K562 (cell line): Measurements from ENCODE around the gene UBE3B. TPM values are rescaled to one million over a fixed set of nuclear protein-coding genes. Genes with fewer than 3 reads are reported as not detected.
A peak's percentile ranks its signal among the peaks of the same experiment; 100 is the strongest.

Experiments
- ASH1L ChIP-seq: fragments of 450-650 bp; IDR thresholded peaks from 2 replicates; pipeline ENCODE4 v1.6.1; 2018; ENCODE audit warnings: borderline replicate concordance, mild to moderate bottlenecking, low read depth; ENCODE audit not compliant: partially characterized antibody
- CHAMP1 ChIP-seq: fragments of 450-650 bp; IDR thresholded peaks from 2 replicates; pipeline ENCODE4 v1.6.1; 2016; ENCODE audit warnings: mild to moderate bottlenecking
- DPF2 ChIP-seq: fragments of 450-650 bp; IDR thresholded peaks from 2 replicates; pipeline ENCODE4 v1.6.1; 2016
- MXD1 ChIP-seq: fragments of 250-450 bp; sonication (Bioruptor Pico); IDR thresholded peaks from 2 replicates; pipeline ENCODE4 v1.8.0; 2021; ENCODE audit warnings: borderline replicate concordance, mild to moderate bottlenecking, moderate library complexity; ENCODE audit not compliant: poor library complexity, severe bottlenecking
- TRIM25 ChIP-seq: fragments of 450-650 bp; IDR thresholded peaks from 2 replicates; pipeline ENCODE4 v1.7.0; 2016; ENCODE audit warnings: borderline replicate concordance
- ZBTB49 ChIP-seq: sonication (generic); formaldehyde crosslinking; IDR thresholded peaks from 2 replicates; pipeline ENCODE4 v1.8.0; 2022; ENCODE audit warnings: missing genetic modification reagents, mild to moderate bottlenecking, borderline replicate concordance
- ZNF407 ChIP-seq: fragments of 450-650 bp; IDR thresholded peaks from 2 replicates; pipeline ENCODE4 v1.6.1; 2016; ENCODE audit warnings: low read depth
- ZNF444 ChIP-seq: fragments of 250-450 bp; sonication (Bioruptor Pico); IDR thresholded peaks from 2 replicates; pipeline ENCODE4 v1.4.0; 2020; ENCODE audit warnings: mild to moderate bottlenecking, moderate library complexity
- ZNF830 ChIP-seq: fragments of 250-450 bp; sonication (Bioruptor Pico); IDR thresholded peaks from 2 replicates; pipeline ENCODE4 v1.5.0; 2021; ENCODE audit warnings: mild to moderate bottlenecking
- polyA plus RNA-seq, 8 experiments: library from polyadenylated mRNA; depleted of rRNA in 4 of 8; stranded (reverse) in 5 of 8; unstranded in 3 of 8; fragments of >200 nt; fragmentation: Nextera tagmentation in 2 of 8; fragmentation: Illumina TruSeq in 1 of 8; extraction: Ambion mirVana in 2 of 8; extraction: Trizol in 1 of 8; gene quantifications; 2 replicates each; pipeline versions ENCODE4 v1.2.1 to v1.2.3, GENCODE V29; 2011 to 2014; ENCODE audit warnings: inconsistent platforms in 1 of 8, missing spikeins in 1 of 8
- total RNA-seq, 7 experiments: library from RNA; depleted of rRNA in 6 of 7; stranded (reverse); fragments of >200 nt in 6 of 7; fragmentation: Illumina TruSeq in 2 of 7; extraction: Trizol in 2 of 7; gene quantifications; 2 replicates each; pipeline versions ENCODE4 v1.2.1 to v1.2.3, GENCODE V29; 2011 to 2021; ENCODE audit warnings: low replicate concordance in 1 of 7

Gene UBE3B
- total and polyA plus RNA-seq, 9 of the 15 experiments (the other 6 are each of a cell fraction or from before 2014, with no cell fraction given) = 7.6 to 23.6 (median 15.5) TPM

- TF ChIP-seq ZNF407 (peak; percentile 96), ZNF444 (CRISPR knock-in tag) (no peak), TRIM25 (no peak), MXD1 (CRISPR knock-in tag) (peak; percentile 78), ASH1L (peak; percentile 92), ZNF830 (CRISPR knock-in tag) (0 out of 2 replicates have a peak, but pooled peaks have one; percentile 25), CHAMP1 (no peak), DPF2 (peak; percentile 58; the same call in 1 of the 2 replicates), ZBTB49 (CRISPR knock-in tag) (peak; percentile 31; the same call in 1 of the 2 replicates)
Observed at GRCh38 chr12:109573029-109573913, 95.8 kb downstream of the UBE3B start, which contains the start of the genes MMAB and MVK (continued).
